GM21529 (cell line): Measurements from ENCODE around the gene DOCK4.
A peak's percentile ranks its signal among the peaks of the same experiment; 100 is the strongest.

Source experiments
- ATAC-seq: cut with Tn5 transposase; IDR thresholded peaks from one replicate; pipeline ENCODE4 v1.9.1; 2021; ENCODE audit not compliant: unreplicated experiment

DOCK4 gene

DNA sequence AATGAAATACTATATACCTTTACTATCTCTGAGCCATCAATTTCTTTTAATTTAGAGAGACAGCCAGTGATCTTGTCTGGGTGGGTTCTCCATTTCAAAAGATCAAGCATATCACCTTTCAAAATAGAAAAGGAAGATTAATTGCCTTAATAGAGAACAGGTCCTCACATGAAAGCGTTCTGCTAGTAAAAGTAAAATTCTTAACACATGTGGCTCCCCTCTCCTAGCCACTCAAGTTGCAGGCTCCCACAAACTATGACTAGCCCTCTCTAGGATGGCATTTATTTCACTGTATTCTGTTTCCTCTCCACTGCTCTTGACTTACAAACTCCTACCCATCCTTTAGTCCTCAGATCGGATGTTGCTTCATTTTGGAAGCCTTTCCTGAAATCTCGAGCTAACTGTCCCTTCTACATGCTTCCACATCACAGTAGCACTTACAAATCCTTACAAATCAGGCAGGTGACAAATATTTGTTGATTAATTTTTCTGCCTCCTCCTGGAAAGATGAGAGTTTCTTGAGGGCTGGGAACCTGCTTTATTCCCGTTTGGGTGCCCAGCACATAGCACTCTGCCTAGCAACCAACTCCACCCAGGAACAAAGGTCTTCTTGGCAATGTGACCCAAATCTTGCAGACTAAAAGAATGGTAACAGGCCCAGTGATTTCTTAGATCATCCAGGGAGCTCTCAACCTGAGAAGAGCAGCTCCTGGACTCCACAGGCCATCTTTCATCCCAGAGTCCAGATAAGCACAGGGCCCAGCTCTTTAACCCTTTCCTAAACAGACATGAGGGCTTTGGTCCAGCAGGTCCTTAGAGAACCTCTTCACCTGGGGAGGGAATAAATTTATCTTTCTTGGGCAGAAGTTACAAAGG lies 333.5 kb downstream of the DOCK4 start:
- ATAC-seq: no peak

DNA sequence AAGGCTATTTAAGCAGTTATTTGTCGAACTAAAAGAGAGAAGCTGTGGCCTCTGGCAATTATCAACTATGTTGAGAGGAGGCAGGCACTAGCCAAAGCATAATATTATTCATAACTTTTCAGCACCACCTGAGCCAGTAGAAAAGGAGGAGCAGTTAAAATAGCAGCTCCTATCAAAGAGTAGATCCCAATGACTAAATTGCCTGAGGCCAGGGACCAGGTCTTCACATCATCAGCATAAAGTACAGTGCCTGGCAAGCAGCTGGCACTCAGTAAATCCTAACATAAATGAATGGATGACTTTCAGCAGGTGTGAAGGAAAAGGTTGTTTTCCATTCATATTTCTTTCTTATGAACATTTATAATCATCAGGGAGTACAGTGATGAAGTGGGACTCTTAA lies 334.9 kb downstream of the DOCK4 start:
- no peak for ATAC-seq

DNA sequence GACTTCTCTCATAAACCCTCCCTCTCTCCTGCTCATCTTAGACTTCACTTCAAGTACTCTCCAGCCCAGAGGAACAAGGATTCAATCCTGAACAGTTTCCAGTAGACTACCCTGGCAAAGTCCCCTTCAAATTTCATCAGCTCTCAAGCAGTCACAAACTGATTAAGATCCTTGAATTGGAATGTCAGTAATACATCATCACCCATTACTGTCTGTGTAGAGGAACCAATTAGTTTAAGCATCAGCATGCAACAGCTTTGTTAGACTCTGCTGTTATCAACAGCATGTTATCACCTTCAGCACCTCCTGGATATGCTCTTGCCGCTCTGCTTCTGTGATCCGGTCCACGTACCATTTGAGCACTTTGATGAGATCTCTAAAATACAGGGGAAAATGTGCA lies 336.9 kb downstream of the DOCK4 start:
- no peak for ATAC-seq

DNA sequence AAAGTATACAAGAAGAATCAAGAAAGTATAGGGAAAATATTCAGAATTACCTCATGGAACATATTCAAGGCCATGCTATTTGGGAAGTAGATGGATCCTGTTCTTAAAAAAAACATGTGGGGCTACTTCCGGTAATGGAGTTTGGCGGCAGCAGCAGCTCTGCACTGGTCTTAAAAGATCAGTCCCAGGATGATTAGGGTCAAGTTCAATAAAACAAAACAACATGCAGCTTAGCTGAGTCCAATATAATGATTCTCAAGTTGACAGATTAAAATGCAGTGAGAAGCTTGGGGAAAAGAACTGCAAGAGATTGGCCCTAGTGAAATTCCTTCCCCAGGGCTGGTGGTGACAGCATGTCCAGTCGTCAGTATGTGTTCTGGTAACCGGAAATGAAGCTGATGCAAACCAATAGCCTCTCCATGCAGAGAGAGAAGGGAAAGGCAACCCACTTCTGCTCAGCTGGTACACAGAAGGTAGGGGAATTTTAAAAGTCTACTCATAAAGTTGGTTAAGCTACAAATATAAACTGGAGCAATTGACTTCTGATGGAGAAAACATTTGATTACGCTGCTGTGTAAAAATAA lies 338.8 kb downstream of the DOCK4 start:
- no peak for ATAC-seq

DNA sequence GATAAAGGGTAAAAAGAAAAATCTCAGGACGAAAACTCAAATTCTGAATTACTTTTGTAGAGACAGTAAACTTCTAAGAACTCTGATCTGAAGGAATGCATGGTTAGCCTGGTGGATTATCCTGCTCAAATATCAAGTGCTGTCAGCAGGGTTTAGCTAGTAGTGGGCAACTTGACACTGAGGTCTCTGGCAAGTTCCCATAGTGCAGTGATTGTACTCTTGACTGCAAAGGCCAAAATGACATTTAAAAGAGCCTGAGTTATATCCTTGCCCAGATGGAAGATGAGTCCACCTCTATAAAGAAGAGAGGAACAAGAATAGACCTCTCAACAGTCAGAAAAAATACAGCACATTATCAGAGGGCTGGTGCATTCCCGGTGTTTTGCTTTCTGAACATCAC lies 339.4 kb downstream of the DOCK4 start:
- ATAC-seq: no peak

DNA sequence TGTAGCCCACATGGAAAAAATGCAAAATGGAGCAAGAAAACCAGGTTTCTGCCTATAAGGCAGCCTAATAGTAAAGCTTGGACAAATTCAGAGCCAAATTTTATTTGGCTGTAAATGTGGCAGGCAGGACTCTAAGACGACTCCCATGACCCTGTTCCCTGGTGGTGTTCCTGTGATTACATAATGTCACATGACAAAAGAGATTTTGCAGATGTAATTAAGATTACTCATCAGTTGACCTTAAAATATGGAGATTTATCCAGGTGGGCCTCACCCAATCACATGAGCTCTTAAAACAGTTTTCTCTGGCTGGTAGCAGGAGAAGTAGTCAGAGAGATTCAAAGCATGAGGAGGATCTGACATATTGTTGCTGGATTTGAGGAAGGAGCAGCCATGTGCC lies 340.8 kb downstream of the DOCK4 start:
- no peak for ATAC-seq

DNA sequence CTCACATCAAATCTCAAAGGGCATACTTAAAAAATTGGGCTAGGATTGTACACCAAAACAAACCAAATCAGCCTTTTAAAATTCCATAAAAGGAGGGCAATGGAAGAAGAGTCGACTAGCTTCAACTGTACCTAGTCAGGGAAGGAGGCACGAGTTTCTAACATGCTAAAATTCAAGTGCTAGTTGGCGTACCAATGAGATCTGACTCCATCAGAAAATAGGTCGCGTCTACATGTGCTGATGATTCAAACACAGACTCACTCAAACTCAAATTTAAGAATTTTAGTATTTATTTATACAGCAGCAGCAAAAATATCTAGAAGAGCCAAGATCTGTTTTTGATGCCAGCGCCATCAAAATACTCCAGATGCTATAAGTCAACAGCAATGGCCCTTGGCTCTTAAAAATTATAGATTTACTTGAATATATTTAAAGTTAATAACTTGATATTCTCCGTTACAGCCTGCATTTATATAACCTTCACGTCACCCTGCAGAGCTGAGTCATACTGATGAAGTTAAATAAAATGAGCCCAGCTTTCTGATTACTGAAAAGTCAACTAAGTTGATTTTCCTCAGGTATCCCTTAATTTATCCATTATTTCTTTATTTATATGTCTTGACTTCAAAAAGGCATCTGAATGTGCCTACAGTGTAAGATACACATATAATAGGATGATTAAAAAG lies 341.8 kb downstream of the DOCK4 start:
- ATAC-seq: no peak

DNA sequence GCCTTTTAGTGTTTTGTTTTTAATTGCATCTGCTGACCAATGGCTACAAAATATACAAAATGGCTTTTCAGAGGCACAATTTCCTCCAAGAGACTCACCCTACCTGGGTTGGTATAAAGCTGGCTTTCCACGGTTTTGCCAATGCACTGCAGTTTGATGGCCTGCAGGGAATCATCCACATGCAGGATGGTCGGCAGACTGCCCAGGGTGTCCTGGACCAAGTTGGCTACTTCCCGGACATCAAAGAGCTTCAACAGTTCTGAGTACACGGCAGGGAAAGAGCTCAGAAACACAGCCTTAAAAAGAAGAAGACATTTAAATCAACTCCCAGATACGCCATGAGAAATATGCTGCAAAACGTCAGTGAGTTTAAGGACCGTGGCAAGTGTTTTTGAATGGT lies 342.9 kb downstream of the DOCK4 start:
- no peak for ATAC-seq

DNA sequence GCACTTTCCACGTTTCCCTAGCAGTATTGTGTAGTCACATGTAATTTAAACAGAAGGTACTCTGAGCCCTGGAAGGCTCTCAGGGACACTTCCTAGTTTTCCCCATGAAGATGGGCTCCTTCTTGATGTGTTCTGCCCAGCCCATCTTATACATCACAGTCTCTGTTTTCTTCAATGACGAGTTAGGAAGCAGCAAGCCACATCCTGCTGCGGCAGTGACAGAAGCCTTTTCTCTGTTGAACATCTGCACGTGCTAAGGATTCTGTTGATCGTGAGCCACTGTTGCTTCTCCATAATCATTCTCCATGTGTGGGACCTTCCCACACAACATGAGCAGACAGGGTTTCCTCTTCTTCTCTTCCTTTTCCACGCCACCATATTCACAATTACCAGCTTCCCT lies 346.0 kb downstream of the DOCK4 start:
- no peak for ATAC-seq

DNA sequence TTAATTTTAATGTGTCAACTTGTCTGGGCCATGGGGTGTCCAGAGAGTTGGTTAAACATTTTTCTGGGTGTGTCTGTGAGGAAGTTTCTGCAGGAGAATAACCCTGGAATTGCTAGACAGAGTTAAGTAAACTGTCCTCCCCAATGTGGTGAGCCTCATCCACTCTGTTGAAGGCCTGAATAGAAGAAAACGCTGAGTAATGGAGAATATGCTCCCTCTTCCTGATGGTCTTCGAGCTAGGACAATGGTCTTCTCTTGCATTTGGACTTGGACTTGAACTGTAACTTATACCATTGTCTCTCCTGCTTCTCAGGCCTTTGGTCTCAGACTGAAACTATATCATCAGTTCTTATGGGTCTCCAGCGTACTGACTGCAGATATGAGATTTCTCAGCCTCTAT lies 347.9 kb downstream of the DOCK4 start:
- no peak for ATAC-seq

DNA sequence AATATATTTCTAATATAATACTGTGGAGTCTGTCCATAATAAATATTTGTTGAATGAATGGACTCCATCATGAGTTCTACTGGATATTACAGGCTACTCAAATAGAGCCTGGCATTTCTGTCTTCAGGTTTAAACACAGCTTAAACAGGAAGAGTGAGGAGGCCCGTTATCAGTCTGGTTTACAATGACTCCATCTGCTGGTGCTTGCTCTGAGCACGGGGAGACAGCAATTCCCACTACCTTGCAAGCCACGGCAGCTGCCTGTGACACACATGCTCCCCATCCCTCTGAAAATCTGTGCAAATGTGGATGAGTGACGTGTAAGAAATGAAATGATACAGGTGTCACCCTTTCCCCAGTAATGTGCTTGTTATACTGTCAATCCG lies 350.4 kb downstream of the DOCK4 start:
- ATAC-seq: no peak

DNA sequence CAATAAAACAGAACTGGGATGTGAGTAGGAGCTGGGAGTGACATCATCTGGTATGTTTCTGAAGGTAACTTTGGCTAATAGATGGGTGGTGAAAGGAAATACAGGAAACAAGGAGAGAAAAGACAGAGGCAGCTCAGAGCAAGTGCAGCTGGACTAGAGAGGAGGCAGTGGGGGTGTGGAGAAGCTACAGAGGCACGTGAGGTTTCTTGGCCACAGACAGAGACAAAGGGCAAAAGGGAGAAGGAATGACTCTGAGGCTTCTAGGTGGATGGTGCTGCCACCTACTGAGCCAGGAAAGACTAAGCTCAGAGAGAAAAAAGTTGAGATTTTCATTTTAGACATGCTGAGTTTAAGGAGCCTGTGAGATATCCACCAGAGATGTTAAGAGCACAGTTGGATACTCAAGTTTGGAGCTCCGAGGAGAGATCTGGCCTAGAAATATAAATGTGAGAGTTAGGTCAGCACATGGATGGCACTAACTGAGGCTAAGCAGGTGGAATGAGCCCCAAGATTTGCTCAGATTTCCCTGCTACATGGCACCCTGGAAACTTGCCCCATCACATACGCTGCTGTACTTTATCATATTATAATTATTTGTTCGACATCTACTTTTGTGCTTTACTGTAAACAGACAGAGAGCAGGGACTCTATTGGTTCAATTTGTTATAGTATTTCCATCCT lies 350.9 kb downstream of the DOCK4 start:
- peak; percentile 81 for ATAC-seq

DNA sequence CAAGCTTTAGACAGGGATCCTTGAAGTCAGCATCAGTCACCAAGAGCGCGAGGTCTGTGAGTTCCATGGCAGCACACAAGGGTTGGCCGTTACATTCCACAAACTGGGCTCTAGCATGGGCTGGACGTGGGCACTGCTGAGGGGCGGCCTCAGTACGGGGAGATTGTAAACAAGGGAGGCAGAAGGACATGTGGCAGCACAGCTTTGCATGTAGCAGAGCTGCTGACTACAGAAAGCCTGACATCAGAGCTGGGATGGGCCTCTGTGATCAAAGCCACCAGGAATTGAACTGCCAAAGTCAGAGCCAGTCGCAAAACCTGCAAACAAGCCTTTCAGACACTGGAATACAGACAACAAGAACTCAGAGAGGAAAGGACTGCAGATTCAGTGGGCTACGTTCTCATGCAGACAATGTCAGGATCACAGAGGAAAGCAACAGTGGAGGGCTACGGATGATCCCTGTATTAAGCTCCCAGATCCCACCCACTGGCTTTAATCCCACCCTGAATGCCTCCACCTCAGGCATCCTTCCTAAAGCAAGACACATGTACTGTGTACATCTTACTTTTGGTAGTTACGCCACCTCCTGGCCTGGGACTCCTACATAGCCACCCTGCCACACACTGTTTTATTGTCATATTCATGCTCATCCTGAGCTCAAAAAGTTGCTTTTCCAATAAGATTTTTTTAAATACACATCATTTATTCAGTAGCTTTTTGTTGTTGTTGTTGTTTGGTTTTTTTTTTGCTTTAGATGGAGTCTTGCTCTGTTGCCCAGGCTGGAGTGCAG lies 352.8 kb downstream of the DOCK4 start:
- no peak for ATAC-seq

DNA sequence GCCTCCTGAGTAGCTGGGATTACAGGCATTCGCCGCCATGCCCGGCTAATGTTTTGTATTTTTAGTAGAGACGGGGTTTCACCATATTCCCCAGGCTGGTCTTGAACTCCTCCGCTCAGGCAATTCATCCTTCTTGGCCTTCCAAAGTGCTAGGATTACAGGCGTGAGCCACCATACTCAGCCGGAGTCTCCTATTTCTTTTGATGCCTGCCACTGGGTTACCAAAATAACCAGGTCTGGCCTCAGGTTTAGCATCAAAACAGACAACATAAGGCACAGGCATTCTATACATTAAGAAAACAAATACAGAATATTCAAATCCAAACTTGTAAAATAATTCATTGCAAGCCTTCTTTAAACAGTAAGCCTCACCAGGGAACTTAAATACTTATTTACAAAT lies 354.1 kb downstream of the DOCK4 start:
- ATAC-seq: no peak

DNA sequence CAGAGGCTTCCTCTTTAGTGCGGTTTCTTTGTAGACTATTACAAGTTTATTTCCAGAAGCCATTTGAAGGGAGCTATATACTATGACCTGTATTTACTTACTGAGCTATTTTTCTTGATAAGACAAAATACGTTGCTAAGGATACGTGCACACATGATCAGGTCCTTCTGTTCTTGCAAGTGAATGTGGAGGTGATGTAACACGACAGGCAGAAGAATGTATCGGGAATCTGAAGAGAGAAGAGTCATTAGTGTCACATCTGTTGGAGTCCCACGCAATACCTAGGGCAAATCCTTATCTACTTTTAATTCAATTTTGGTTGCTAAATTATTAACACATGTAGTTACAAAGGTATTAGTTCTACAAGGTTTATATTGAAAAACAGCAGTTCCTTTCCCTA lies 359.3 kb downstream of the DOCK4 start:
- no peak for ATAC-seq

DNA sequence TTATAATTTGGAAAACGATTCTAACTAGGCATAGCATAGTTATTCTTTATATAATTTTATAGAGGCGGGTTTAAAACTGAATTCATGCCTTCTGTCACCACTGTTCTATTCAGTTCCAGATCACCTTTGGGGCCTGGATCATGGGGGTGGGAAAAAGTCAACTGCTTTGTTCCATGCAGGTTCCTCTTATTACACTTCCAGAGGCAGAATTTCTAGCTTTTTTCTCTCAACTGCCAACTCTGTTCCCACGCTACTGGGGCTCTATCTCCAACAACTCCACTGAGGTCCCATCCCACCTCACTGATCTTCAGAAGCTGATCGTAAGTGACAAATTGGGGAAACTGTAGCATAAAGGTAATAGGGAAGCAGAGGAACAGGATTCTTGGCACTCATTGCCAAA lies 360.3 kb downstream of the DOCK4 start:
- no peak for ATAC-seq

DNA sequence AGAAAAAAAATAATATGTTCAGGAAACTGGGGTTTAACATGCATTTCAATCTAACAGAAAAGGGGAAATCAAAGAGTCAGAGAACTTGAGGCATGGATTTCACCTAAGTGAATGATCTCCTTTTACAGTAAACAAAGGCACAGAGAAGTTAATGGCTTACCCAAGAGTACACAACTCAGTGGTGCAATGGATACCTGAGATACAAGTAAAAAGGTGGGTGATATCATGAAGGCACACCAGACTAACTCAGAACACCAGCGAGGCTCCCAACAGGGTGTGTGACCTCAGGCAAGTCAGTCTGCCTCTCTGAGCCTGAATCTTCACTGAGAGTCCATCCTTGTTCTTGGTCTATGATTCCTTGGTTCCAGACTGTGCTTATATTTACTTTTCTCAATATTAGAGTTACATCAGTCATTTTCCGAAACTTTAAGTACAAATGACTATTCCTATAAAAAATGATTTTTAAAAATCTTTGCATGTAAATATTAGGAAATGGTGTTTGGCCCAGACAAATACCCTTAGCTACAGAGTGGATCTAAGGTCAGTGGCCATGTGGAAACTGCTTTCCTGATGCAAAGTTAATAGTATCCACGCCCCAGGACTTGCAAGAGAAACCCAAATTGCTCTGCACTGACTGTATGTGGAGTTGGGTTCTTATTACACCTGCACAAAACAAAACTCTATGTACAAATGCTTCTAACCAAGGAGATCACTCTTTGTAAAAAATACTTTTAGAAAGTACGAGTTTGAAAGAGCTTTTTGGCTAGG lies 361.1 kb downstream of the DOCK4 start:
- ATAC-seq: no peak

DNA sequence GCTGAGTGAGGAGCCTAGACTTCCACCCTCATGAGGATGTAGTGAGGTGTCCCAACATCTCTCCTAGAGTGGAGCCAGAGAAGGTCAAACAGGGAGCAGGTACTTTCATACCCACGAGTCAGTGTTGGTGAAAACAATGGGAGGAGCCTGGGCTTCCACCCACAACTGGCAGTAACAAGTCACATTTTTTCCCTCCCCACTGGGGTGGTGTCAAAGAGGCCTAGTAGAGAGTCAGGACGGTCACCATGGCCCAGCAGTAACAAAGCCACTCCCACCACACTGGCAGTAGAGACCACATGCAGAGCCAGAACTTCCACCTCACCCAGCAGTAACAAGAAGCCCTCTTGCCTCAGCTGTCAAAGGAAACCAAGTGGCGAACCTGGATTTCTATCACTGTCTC lies 363.7 kb downstream of the DOCK4 start:
- ATAC-seq: no peak

DNA sequence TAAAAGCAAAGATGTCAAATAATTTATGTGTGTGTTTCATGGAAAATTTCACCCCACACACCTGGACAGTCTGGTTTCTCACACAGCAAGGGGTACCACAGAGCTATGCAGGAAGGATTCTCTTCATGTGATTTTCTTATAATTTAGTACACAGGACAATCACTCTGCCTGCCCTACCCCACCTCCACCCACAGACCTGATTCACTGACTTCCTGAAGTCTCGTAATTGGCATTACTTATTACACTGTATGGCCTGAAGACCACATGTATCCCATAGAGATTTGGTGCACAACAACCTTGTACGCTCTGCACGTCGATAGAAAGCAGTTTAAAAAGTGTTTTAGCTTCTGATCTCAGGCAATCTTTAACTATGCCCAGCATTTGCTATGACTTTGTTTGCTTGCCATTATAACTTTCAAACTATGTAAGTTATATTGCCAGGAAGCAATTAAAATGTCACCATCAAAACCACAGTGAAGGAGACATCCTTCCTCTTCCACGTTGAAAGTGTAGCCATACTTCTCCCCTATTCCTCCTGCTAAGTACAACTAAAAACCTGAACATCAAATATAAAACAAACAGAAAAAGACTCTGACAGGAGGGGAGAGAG lies 364.5 kb downstream of the DOCK4 start:
- ATAC-seq: no peak

DNA sequence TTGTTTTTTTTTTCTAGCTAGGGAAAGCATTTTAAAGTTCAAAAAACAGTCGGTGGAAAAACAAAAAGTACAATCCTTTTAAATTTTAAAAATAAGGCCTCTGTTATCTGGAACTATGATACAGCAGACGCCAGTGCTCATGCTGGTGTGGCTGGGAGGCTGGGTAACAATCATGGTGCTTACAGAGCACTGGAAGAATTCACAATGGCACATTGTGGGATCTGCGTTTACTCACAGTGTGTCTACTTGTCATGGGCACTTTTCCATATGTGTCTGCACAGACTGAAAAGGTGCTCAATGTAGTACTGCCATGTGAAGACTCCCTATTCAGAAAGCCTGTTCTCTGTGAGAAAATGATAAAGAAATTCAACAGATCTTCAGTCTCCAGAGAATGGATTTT lies 365.7 kb downstream of the DOCK4 start:
- no peak for ATAC-seq
